Activated naive CD4-positive, alpha-beta T cell treated with Interleukin-2 at 50 U/mL for 16 hours (primary cell): Measurements from ENCODE around the gene SLC16A4.

ENCODE experiments used
- DNase-seq: peaks from one replicate; pipeline ENCODE4 v3.0.0-alpha.2; 2020

Gene SLC16A4

GRCh38 chr1:110321846-110322245 lies 69.0 kb downstream of the SLC16A4 start:
- no peak for DNase-seq

- no peak for DNase-seq
These were observed 69.8 kb downstream of the SLC16A4 start for GRCh38 chr1:110321045-110321444.

GRCh38 chr1:110320168-110320518 lies 70.7 kb downstream of the SLC16A4 start:
- no peak for DNase-seq

- no peak for DNase-seq
These were observed 71.3 kb downstream of the SLC16A4 start for GRCh38 chr1:110319332-110320167.

GRCh38 chr1:110318046-110318445 lies 72.8 kb downstream of the SLC16A4 start:
- DNase-seq = no peak

GRCh38 chr1:110316735-110317134 lies 74.1 kb downstream of the SLC16A4 start:
- DNase-seq = no peak
